HG03520 (cell line): Measurements from ENCODE around the gene PPP2R5C.
A peak's percentile ranks its signal among the peaks of the same experiment; 100 is the strongest.
"Not testable (repeated sequence)": the region's sequence is repeated elsewhere in the genome, so short reads cannot be mapped to it uniquely, and the experiment has no call there.

Experiments
- ATAC-seq: cut with Tn5 transposase; IDR thresholded peaks from one replicate; pipeline ENCODE4 v1.9.1; 2021; ENCODE audit warnings: mild to moderate bottlenecking, moderate library complexity; ENCODE audit not compliant: unreplicated experiment

Gene PPP2R5C

GRCh38 chr14:101780390-101780789 lies 18.9 kb downstream of the PPP2R5C start:
- no peak for ATAC-seq

- ATAC-seq, result no peak
Observed at GRCh38 chr14:101780887-101781239, 19.4 kb downstream of the PPP2R5C start.

GRCh38 chr14:101781240-101782061 lies 19.9 kb downstream of the PPP2R5C start:
- no peak for ATAC-seq

GRCh38 chr14:101783260-101784016 lies 21.9 kb downstream of the PPP2R5C start:
- ATAC-seq, result no peak

GRCh38 chr14:101784631-101785030 lies 23.1 kb downstream of the PPP2R5C start:
- ATAC-seq, result no peak

- no peak for ATAC-seq
Observed at GRCh38 chr14:101788016-101788635, 26.6 kb downstream of the PPP2R5C start.

- no peak for ATAC-seq
Observed at GRCh38 chr14:101789222-101789621, 27.7 kb downstream of the PPP2R5C start.

- no peak for ATAC-seq
Observed at GRCh38 chr14:101790232-101790631, 28.7 kb downstream of the PPP2R5C start.

- no peak for ATAC-seq
Observed at GRCh38 chr14:101791919-101792572, 30.5 kb downstream of the PPP2R5C start.

- ATAC-seq, result no peak
Observed at GRCh38 chr14:101796016-101796415, 34.5 kb downstream of the PPP2R5C start.

- no peak for ATAC-seq
Observed at GRCh38 chr14:101796479-101796878, 35.0 kb downstream of the PPP2R5C start.

GRCh38 chr14:101797856-101798255 lies 36.3 kb downstream of the PPP2R5C start:
- no peak for ATAC-seq

- not testable (repeated sequence) for ATAC-seq
Observed at GRCh38 chr14:101804373-101804772, 42.9 kb downstream of the PPP2R5C start.

- not testable (repeated sequence) for ATAC-seq
Observed at GRCh38 chr14:101806252-101806651, 44.7 kb downstream of the PPP2R5C start.

- no peak for ATAC-seq
Observed at GRCh38 chr14:101808020-101808641, 46.6 kb downstream of the PPP2R5C start.

GRCh38 chr14:101808894-101809670 lies 47.6 kb downstream of the PPP2R5C start:
- ATAC-seq, result no peak

GRCh38 chr14:101809671-101810514 lies 48.4 kb downstream of the PPP2R5C start:
- peak; percentile 75 for ATAC-seq

GRCh38 chr14:101810897-101811621 lies 49.5 kb downstream of the PPP2R5C start:
- no peak for ATAC-seq
